HG02642 (cell line): ENCODE results near the gene KAZALD1.

Experiments
- ATAC-seq: cut with Tn5 transposase; IDR thresholded peaks from one replicate; pipeline ENCODE4 v1.9.1; 2021; ENCODE audit warnings: mild to moderate bottlenecking; ENCODE audit not compliant: unreplicated experiment, poor library complexity

KAZALD1 gene

GRCh38 chr10:101046332-101047238 lies 15.2 kb upstream of the KAZALD1 start:
- ATAC-seq, result no peak

- no peak for ATAC-seq
These were observed 14.5 kb upstream of the KAZALD1 start for GRCh38 chr10:101047268-101047667.

- no peak for ATAC-seq
These were observed 13.6 kb upstream of the KAZALD1 start for GRCh38 chr10:101047961-101048892.

- peak; percentile 68 for ATAC-seq
These were observed 11.3 kb upstream of the KAZALD1 start for GRCh38 chr10:101050208-101051069.

- no peak for ATAC-seq
These were observed 9.5 kb upstream of the KAZALD1 start for GRCh38 chr10:101052285-101052684.

GRCh38 chr10:101053516-101053915 lies 8.3 kb upstream of the KAZALD1 start:
- no peak for ATAC-seq

GRCh38 chr10:101054351-101054750 lies 7.4 kb upstream of the KAZALD1 start:
- ATAC-seq, result no peak

- no peak for ATAC-seq
These were observed 6.9 kb upstream of the KAZALD1 start for GRCh38 chr10:101054876-101055275.

- ATAC-seq, result no peak
These were observed 6.4 kb upstream of the KAZALD1 start for GRCh38 chr10:101055411-101055810.

GRCh38 chr10:101056365-101057151 lies 5.2 kb upstream of the KAZALD1 start:
- no peak for ATAC-seq

- peak; percentile 43 for ATAC-seq
These were observed 1.5 kb upstream of the KAZALD1 start for GRCh38 chr10:101060036-101060950.

- ATAC-seq, result peak; percentile 75
These were observed 702 bp upstream of the KAZALD1 start for GRCh38 chr10:101060951-101061623.

- ATAC-seq, result no peak
These were observed 652 bp downstream of the KAZALD1 start for GRCh38 chr10:101062232-101063049.

GRCh38 chr10:101063050-101063525 lies 1.3 kb downstream of the KAZALD1 start:
- ATAC-seq, result no peak

GRCh38 chr10:101063548-101064414 lies 2.0 kb downstream of the KAZALD1 start:
- no peak for ATAC-seq
